Spleen (tissue), 7 donors: ENCODE measurements around the gene TSPAN19.

ENCODE experiments used
- POLR2A ChIP-seq, 3 donors: fragments of 450-650 bp; IDR thresholded peaks; one replicate each; pipeline ENCODE4 v1.5.1; 2017; ENCODE audit warnings: antibody characterized with exemption in 3 of 3, mild to moderate bottlenecking in 1 of 3
- POLR2AphosphoS5 ChIP-seq, 3 donors: sonication (generic); formaldehyde crosslinking; IDR thresholded peaks; one replicate each; pipeline ENCODE4 v1.5.1; 2017; ENCODE audit warnings: antibody characterized with exemption in 3 of 3
- TF ChIP-seq, protein P1 (sequence below), 11 experiments: fragments of 200-600 bp in 7 of 11; fragments of 450-650 bp in 4 of 11; sonication (generic) in 4 of 11; IDR thresholded peaks in 8 of 11; conservative IDR thresholded peaks in 3 of 11; 1 replicate in 7 of 11; 2 replicates in 4 of 11; pipeline versions ENCODE4 v1.4.0 to v1.8.0; 2016 to 2021; ENCODE audit warnings: antibody characterized with exemption in 11 of 11, inconsistent platforms in 4 of 11, mild to moderate bottlenecking in 1 of 11
- donor health status: DM: no; HTN: no; CAD: no; lungs with moderate emphysema.
- donor health status: DM: no; HTN: no; CAD: no.
- donor health status: DM: no; HTN: no; CAD: no.

GRCh38 chr12:85036234-85036707 lies at the start of gene TSPAN19, which contains the start of gene LRRIQ1:
- TF ChIP-seq, protein P1, sequence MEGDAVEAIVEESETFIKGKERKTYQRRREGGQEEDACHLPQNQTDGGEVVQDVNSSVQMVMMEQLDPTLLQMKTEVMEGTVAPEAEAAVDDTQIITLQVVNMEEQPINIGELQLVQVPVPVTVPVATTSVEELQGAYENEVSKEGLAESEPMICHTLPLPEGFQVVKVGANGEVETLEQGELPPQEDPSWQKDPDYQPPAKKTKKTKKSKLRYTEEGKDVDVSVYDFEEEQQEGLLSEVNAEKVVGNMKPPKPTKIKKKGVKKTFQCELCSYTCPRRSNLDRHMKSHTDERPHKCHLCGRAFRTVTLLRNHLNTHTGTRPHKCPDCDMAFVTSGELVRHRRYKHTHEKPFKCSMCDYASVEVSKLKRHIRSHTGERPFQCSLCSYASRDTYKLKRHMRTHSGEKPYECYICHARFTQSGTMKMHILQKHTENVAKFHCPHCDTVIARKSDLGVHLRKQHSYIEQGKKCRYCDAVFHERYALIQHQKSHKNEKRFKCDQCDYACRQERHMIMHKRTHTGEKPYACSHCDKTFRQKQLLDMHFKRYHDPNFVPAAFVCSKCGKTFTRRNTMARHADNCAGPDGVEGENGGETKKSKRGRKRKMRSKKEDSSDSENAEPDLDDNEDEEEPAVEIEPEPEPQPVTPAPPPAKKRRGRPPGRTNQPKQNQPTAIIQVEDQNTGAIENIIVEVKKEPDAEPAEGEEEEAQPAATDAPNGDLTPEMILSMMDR (IDR thresholded peaks at IDR 0.05 in 8 of 11, conservative IDR thresholded peaks at IDR 0.05 in 3 of 11): no peak
- TF ChIP-seq POLR2AphosphoS5 (IDR thresholded peaks at IDR 0.05) (peak in 1 of 3 donors; percentile 24), POLR2A (IDR thresholded peaks at IDR 0.05) (no peak)
